ENCODE measurements around the gene CAVIN1.

CAVIN1 gene

GRCh38 chr17:42408061-42408460, 15.0 kb downstream of the CAVIN1 start:
- DNase-seq (ENCODE audit: low read depth) = no peak
- TF ChIP-seq, protein P1, sequence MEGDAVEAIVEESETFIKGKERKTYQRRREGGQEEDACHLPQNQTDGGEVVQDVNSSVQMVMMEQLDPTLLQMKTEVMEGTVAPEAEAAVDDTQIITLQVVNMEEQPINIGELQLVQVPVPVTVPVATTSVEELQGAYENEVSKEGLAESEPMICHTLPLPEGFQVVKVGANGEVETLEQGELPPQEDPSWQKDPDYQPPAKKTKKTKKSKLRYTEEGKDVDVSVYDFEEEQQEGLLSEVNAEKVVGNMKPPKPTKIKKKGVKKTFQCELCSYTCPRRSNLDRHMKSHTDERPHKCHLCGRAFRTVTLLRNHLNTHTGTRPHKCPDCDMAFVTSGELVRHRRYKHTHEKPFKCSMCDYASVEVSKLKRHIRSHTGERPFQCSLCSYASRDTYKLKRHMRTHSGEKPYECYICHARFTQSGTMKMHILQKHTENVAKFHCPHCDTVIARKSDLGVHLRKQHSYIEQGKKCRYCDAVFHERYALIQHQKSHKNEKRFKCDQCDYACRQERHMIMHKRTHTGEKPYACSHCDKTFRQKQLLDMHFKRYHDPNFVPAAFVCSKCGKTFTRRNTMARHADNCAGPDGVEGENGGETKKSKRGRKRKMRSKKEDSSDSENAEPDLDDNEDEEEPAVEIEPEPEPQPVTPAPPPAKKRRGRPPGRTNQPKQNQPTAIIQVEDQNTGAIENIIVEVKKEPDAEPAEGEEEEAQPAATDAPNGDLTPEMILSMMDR (IDR thresholded peaks at IDR 0.05; ENCODE audit: insufficient read depth, low read depth, low read length, missing control alignments) = no peak
- H3K4me3 ChIP-seq (ENCODE audit: low read depth, low read length) = no peak overlapping the region

DNA sequence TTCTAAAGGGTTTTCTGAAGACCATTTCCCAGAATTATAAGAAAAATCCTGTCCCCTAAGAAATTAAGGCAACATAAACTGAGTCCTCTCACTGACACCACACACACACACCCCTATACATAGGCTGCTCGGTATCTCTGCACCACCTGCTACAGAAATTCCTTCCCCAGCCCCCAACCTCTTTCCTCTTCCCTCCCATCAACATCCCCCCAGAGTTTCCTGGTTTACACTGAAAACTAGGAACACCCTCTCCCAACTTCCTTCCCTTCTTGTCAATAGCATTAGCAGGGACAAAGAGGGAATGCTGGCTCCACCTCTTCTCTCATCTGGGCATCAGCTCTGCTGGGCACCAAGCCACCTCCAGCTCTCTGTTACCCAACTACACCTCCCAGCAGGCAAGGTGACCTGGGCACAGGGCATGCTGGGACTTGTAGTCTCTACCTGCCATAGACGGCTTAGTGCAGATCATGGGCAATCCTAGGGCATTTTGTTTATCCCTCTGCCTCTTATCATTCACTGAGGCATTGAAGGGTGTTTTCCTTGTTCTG, 15.7 kb downstream of the CAVIN1 start:
- peak; percentile 76 for DNase-seq (ENCODE audit: low read depth)
- TF ChIP-seq, protein P1 (IDR thresholded peaks at IDR 0.05; ENCODE audit: insufficient read depth, low read depth, low read length, missing control alignments) = no peak
- no peak overlapping the region for H3K4me3 ChIP-seq (ENCODE audit: low read depth, low read length)

DNA sequence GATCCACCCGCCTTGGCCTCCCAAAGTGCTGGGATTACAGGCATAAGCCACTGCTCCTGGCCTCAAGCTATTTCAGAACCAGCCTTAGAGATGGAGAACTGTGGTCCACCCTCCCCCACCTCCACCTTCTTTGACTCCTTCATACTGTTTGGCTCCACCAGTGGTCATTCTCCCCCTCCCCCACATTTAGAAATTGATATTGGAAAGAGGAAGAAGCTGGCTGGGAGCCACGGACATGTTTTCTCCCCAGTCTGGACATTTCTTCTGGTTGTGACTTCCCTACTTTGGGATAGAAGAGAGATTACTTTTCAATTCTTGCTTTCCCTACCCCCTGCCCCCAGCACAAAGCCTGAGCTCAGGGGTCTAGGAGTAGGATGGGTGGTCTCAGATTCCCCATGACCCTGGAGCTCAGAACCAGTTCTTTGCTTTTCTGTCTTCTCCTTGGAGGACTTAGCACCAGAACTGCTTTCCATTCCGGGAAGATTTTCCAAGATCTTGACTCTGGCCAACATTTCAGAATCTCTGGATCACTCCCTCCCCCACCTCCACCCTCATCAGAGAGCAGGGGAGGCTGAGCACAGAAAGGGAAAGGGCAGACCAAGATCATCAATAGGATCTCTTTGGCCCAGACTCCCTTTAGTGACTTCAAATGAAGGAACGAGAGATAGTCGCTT, 16.3 kb downstream of the CAVIN1 start:
- TF ChIP-seq, protein P1 (IDR thresholded peaks at IDR 0.05; ENCODE audit: insufficient read depth, low read depth, low read length, missing control alignments) = no peak
- H3K4me3 ChIP-seq (ENCODE audit: low read depth, low read length) = no peak overlapping the region
- no peak for DNase-seq (ENCODE audit: low read depth)

DNA sequence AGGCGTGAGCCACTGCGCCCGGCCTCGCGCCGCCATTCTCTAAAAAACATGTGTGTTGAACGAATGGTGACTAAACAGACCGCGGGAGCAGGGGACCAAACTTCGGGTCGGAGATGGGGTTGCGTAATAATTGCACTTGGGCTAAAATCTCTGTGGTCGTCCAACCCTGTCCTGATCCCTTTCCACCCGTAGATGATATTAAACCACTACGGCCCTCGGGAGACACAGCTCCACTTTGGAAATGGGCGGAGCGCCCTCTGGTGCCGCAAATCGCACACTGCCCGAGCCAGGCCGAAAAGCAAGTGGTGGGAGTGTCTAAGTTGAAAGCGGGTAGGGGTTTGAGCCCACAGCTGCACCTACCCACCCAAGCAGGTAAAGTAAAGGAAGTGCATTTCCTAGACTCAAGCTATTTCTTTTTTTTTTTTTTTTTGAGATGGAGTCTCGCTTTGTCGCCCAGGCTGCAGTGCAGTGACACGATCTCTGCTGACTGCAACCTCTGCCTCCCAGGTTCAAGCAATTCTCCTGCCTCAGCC, 17.0 kb downstream of the CAVIN1 start:
- TF ChIP-seq, protein P1 (IDR thresholded peaks at IDR 0.05; ENCODE audit: insufficient read depth, low read depth, low read length, missing control alignments) = peak; percentile 90
- DNase-seq (ENCODE audit: low read depth) = peak; percentile 77
- no peak overlapping the region for H3K4me3 ChIP-seq (ENCODE audit: low read depth, low read length)

- DNase-seq (ENCODE audit: low read depth) = no peak
- H3K4me3 ChIP-seq (ENCODE audit: low read depth, low read length) = no peak overlapping the region
- TF ChIP-seq, protein P1 (IDR thresholded peaks at IDR 0.05; ENCODE audit: insufficient read depth, low read depth, low read length, missing control alignments) = no peak
Measured at GRCh38 chr17:42405076-42405475, 18.0 kb downstream of the CAVIN1 start.

GRCh38 chr17:42404326-42405055, 18.6 kb downstream of the CAVIN1 start:
- DNase-seq (ENCODE audit: low read depth) = no peak
- no peak overlapping the region for H3K4me3 ChIP-seq (ENCODE audit: low read depth, low read length)
- TF ChIP-seq, protein P1 (IDR thresholded peaks at IDR 0.05; ENCODE audit: insufficient read depth, low read depth, low read length, missing control alignments) = no peak
